ENCODE data around the gene SPATA12. TPM values are rescaled to one million over a fixed set of nuclear protein-coding genes. Genes with fewer than 3 reads are reported as not detected.

Gene SPATA12
- total and polyA plus RNA-seq, 4 donors: not detected

DNA sequence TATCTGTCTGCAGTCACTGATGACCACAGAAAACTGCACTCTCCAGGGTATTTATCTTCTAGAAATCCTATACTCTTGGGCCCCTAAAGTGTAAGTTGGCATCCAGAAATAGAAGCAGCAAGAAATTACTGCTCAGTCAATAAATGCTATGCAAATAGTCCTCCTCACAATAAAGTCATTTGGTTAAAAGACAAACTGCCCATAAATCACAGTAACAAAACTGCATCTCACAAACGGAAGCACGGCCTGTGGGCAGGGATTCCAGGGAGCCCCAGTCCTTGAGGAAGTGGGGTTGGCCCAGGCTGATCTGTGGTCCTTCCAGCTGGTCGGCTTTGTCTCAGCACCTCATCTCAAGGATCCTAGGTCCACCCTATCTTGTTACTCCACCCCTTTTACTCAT is 29.7 kb upstream of the SPATA12 start:
- Histone ChIP-seq H3K4me1 (ENCODE audit: control insufficient read depth in 4 of 4, insufficient read depth in 4 of 4, low read length in 3 of 4) (no peaks in the 10 kb centered on the region), H3K4me3 (ENCODE audit: low read depth in 1 of 3, low read length in 3 of 3) (no peak overlapping the region), H3K36me3 (ENCODE audit: control insufficient read depth in 4 of 4, insufficient read depth in 3 of 4, low read depth in 1 of 4, low read length in 3 of 4) (no peaks in the 10 kb centered on the region), H3K27ac (ENCODE audit: low read depth in 1 of 2, low read length in 2 of 2) (no peak overlapping the region), H3K9ac (ENCODE audit: low read depth in 1 of 2, low read length in 2 of 2) (no peak overlapping the region), H3K27me3 (ENCODE audit: control insufficient read depth in 4 of 4, insufficient read depth in 4 of 4, low read length in 3 of 4) (no peaks in the 10 kb centered on the region), H3K9me3 (ENCODE audit: control insufficient read depth in 4 of 4, low read length in 3 of 4) (no peaks in the 10 kb centered on the region)
- TF ChIP-seq HNF4A (conservative IDR thresholded peaks at IDR 0.05) (no peak), NR2F2 (IDR thresholded peaks at IDR 0.05) (no peak), TAF1 (conservative IDR thresholded peaks at IDR 0.05) (no peak), HNF4G (IDR thresholded peaks at IDR 0.05) (no peak), GABPA (IDR thresholded peaks at IDR 0.05 in 1 of 2, conservative IDR thresholded peaks at IDR 0.05 in 1 of 2) (no peak)
- TF ChIP-seq, protein P1, sequence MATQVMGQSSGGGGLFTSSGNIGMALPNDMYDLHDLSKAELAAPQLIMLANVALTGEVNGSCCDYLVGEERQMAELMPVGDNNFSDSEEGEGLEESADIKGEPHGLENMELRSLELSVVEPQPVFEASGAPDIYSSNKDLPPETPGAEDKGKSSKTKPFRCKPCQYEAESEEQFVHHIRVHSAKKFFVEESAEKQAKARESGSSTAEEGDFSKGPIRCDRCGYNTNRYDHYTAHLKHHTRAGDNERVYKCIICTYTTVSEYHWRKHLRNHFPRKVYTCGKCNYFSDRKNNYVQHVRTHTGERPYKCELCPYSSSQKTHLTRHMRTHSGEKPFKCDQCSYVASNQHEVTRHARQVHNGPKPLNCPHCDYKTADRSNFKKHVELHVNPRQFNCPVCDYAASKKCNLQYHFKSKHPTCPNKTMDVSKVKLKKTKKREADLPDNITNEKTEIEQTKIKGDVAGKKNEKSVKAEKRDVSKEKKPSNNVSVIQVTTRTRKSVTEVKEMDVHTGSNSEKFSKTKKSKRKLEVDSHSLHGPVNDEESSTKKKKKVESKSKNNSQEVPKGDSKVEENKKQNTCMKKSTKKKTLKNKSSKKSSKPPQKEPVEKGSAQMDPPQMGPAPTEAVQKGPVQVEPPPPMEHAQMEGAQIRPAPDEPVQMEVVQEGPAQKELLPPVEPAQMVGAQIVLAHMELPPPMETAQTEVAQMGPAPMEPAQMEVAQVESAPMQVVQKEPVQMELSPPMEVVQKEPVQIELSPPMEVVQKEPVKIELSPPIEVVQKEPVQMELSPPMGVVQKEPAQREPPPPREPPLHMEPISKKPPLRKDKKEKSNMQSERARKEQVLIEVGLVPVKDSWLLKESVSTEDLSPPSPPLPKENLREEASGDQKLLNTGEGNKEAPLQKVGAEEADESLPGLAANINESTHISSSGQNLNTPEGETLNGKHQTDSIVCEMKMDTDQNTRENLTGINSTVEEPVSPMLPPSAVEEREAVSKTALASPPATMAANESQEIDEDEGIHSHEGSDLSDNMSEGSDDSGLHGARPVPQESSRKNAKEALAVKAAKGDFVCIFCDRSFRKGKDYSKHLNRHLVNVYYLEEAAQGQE (IDR thresholded peaks at IDR 0.05): no peak
- no peak for DNase-seq (ENCODE audit: low spot score)
- WGBS: 74% methylated on average over 3 of the region's 3 CpGs

DNA sequence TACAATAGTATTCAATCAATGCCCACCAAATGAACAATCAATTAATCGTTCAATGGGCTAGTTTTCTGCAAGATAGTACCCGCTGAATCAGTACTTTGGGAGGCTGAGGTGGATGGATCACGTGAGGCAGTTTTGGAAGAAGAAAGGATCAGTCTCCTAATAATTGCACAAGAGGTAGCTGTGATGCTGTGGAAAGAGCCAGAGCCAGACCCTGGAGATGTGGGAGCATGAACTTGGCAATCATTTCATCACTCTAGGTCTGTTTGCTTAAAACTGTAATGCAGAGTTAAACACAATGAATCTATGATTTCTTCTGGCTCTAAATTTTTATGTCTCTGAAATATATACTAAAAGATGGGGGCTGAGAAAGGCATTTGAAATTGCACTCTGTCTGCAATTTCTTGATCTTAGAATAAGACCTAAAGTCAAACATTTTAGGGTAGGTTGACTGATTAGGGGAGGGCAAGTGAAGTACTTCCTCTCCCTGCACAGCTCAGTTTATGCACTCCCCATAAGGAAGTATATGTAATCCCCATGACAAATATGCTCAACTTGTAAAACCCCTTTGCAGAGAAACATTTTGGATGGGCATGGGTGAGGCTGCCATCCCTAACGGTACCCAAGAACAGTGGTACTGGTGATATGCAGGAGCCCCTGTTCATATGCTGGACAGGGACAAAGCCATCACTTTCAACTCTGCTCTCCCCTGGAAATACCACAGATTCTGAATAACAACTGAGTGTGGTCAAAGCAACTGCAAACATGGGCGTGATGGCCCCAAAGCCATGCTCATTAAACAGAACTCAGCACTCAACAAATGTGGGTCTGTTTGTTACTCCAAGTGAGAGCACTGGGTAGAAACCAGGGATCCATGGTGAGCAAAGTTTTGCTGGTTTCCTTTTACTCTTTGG is 28.6 kb upstream of the SPATA12 start:
- H3K4me1 ChIP-seq (ENCODE audit: control insufficient read depth in 4 of 4, insufficient read depth in 4 of 4, low read length in 3 of 4): no peaks in the 10 kb centered on the region
- whole genome bisulfite sequencing: 80% methylated on average over 5 of the region's 5 CpGs
- TF ChIP-seq YY1 (IDR thresholded peaks at IDR 0.05) (no peak), GABPA (IDR thresholded peaks at IDR 0.05 in 1 of 2, conservative IDR thresholded peaks at IDR 0.05 in 1 of 2) (no peak), FOXA2 (IDR thresholded peaks at IDR 0.05) (no peak), HNF4G (IDR thresholded peaks at IDR 0.05) (no peak), RAD21 (IDR thresholded peaks at IDR 0.05) (no peak), HNF4A (conservative IDR thresholded peaks at IDR 0.05) (no peak), RXRA (IDR thresholded peaks at IDR 0.05) (no peak), TAF1 (conservative IDR thresholded peaks at IDR 0.05) (no peak), EGR1 (IDR thresholded peaks at IDR 0.05; ENCODE audit: low read depth in 2 of 2) (no peak)
- TF ChIP-seq, protein P2, sequence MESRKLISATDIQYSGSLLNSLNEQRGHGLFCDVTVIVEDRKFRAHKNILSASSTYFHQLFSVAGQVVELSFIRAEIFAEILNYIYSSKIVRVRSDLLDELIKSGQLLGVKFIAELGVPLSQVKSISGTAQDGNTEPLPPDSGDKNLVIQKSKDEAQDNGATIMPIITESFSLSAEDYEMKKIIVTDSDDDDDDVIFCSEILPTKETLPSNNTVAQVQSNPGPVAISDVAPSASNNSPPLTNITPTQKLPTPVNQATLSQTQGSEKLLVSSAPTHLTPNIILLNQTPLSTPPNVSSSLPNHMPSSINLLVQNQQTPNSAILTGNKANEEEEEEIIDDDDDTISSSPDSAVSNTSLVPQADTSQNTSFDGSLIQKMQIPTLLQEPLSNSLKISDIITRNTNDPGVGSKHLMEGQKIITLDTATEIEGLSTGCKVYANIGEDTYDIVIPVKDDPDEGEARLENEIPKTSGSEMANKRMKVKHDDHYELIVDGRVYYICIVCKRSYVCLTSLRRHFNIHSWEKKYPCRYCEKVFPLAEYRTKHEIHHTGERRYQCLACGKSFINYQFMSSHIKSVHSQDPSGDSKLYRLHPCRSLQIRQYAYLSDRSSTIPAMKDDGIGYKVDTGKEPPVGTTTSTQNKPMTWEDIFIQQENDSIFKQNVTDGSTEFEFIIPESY (IDR thresholded peaks at IDR 0.05): no peak
- TF ChIP-seq, protein P3, sequence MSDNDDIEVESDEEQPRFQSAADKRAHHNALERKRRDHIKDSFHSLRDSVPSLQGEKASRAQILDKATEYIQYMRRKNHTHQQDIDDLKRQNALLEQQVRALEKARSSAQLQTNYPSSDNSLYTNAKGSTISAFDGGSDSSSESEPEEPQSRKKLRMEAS (IDR thresholded peaks at IDR 0.05): no peak
- TF ChIP-seq, protein P4, sequence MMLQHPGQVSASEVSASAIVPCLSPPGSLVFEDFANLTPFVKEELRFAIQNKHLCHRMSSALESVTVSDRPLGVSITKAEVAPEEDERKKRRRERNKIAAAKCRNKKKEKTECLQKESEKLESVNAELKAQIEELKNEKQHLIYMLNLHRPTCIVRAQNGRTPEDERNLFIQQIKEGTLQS (IDR thresholded peaks at IDR 0.05): no peak
- TF ChIP-seq, protein P1 (IDR thresholded peaks at IDR 0.05): no peak
- no peaks in the 10 kb centered on the region for H3K27me3 ChIP-seq (ENCODE audit: control insufficient read depth in 4 of 4, insufficient read depth in 4 of 4, low read length in 3 of 4)
- H3K36me3 ChIP-seq (ENCODE audit: control insufficient read depth in 4 of 4, insufficient read depth in 3 of 4, low read depth in 1 of 4, low read length in 3 of 4): no peaks in the 10 kb centered on the region
- H3K9ac ChIP-seq (ENCODE audit: low read depth in 1 of 2, low read length in 2 of 2): no peak overlapping the region
- no peak overlapping the region for H3K4me3 ChIP-seq (ENCODE audit: low read depth in 1 of 3, low read length in 3 of 3)
- no peaks in the 10 kb centered on the region for H3K9me3 ChIP-seq (ENCODE audit: control insufficient read depth in 4 of 4, low read length in 3 of 4)
- DNase-seq (ENCODE audit: low spot score): no peak
- H3K27ac ChIP-seq (ENCODE audit: low read depth in 1 of 2, low read length in 2 of 2): no peak overlapping the region

Data from liver (tissue), 9 donors.